ENCODE data around the gene TECTA. TPM values are rescaled to one million over a fixed set of nuclear protein-coding genes. Genes with fewer than 3 reads are reported as not detected.

Gene TECTA
- total and polyA plus RNA-seq, 2 donors (not counting 1 experiment from before 2014, with no cell fraction given), result 0.30 to 0.33 TPM

- TF ChIP-seq CTCF (conservative IDR thresholded peaks at IDR 0.05 in 1 of 2, IDR thresholded peaks at IDR 0.05 in 1 of 2; ENCODE audit: low read depth in 1 of 2, low read length in 2 of 2) (no peak), EZH2 (IDR thresholded peaks at IDR 0.05; ENCODE audit: low read length, missing control alignments) (no peak)
Observed at GRCh38 chr11:121117788-121118187, 16.7 kb downstream of the TECTA start.

GRCh38 chr11:121119440-121119839 lies 18.4 kb downstream of the TECTA start:
- Histone ChIP-seq H3K27me3 (ENCODE audit: control insufficient read depth, insufficient read depth, low read length) (no peaks in the 10 kb centered on the region), H3K27ac (ENCODE audit: insufficient read depth, low read length) (no peak overlapping the region), H2AFZ (ENCODE audit: low read length) (no peak overlapping the region), H3K9ac (ENCODE audit: insufficient read depth, low read length) (no peak overlapping the region), H3K79me2 (ENCODE audit: control insufficient read depth, insufficient read depth, low read length) (no peaks in the 10 kb centered on the region), H3K36me3 (ENCODE audit: control insufficient read depth, insufficient read depth, low read length) (no peaks in the 10 kb centered on the region), H3K4me1 (ENCODE audit: control insufficient read depth, extremely low read depth, insufficient read depth, low read length) (no peaks in the 10 kb centered on the region), H3K4me3 (replicated peaks in 1 of 4; ENCODE audit: control extremely low read depth in 1 of 4, insufficient read depth in 1 of 4, low read depth in 3 of 4, low read length in 4 of 4) (no peak overlapping the region), H3K9me3 (ENCODE audit: control insufficient read depth, insufficient read depth, low read depth, low read length) (no peaks in the 10 kb centered on the region), H3K4me2 (ENCODE audit: extremely low read depth, insufficient read depth, low read length) (no peak overlapping the region), H4K20me1 (ENCODE audit: control insufficient read depth, extremely low read depth, insufficient read depth, low read length) (no peaks in the 10 kb centered on the region)
- no peak for DNase-seq (ENCODE audit: low read depth in 2 of 2)
- TF ChIP-seq EZH2 (IDR thresholded peaks at IDR 0.05; ENCODE audit: low read length, missing control alignments) (no peak), CTCF (conservative IDR thresholded peaks at IDR 0.05 in 1 of 2, IDR thresholded peaks at IDR 0.05 in 1 of 2; ENCODE audit: low read depth in 1 of 2, low read length in 2 of 2) (no peak)

More at GRCh38 chr11:121117788-121118187, 16.7 kb downstream of the TECTA start:
- H3K4me2 ChIP-seq (ENCODE audit: extremely low read depth, insufficient read depth, low read length), result no peak overlapping the region
- no peaks in the 10 kb centered on the region for H3K9me3 ChIP-seq (ENCODE audit: control insufficient read depth, insufficient read depth, low read depth, low read length)
- no peak for DNase-seq (ENCODE audit: low read depth in 2 of 2)
- no peaks in the 10 kb centered on the region for H3K79me2 ChIP-seq (ENCODE audit: control insufficient read depth, insufficient read depth, low read length)
- H3K9ac ChIP-seq (ENCODE audit: insufficient read depth, low read length), result no peak overlapping the region
- H3K27me3 ChIP-seq (ENCODE audit: control insufficient read depth, insufficient read depth, low read length), result no peaks in the 10 kb centered on the region
- H3K27ac ChIP-seq (ENCODE audit: insufficient read depth, low read length), result no peak overlapping the region
- no peak overlapping the region for H3K4me3 ChIP-seq (replicated peaks in 1 of 4; ENCODE audit: control extremely low read depth in 1 of 4, insufficient read depth in 1 of 4, low read depth in 3 of 4, low read length in 4 of 4)
- no peaks in the 10 kb centered on the region for H3K36me3 ChIP-seq (ENCODE audit: control insufficient read depth, insufficient read depth, low read length)
- H4K20me1 ChIP-seq (ENCODE audit: control insufficient read depth, extremely low read depth, insufficient read depth, low read length), result no peaks in the 10 kb centered on the region
- no peak overlapping the region for H2AFZ ChIP-seq (ENCODE audit: low read length)
- H3K4me1 ChIP-seq (ENCODE audit: control insufficient read depth, extremely low read depth, insufficient read depth, low read length), result no peaks in the 10 kb centered on the region

- H4K20me1 ChIP-seq (ENCODE audit: control insufficient read depth, extremely low read depth, insufficient read depth, low read length), result no peaks in the 10 kb centered on the region
- no peak overlapping the region for H3K4me3 ChIP-seq (replicated peaks in 1 of 4; ENCODE audit: control extremely low read depth in 1 of 4, insufficient read depth in 1 of 4, low read depth in 3 of 4, low read length in 4 of 4)
- H3K27me3 ChIP-seq (ENCODE audit: control insufficient read depth, insufficient read depth, low read length), result no peaks in the 10 kb centered on the region
- H2AFZ ChIP-seq (ENCODE audit: low read length), result no peak overlapping the region
- H3K36me3 ChIP-seq (ENCODE audit: control insufficient read depth, insufficient read depth, low read length), result no peaks in the 10 kb centered on the region
- H3K9me3 ChIP-seq (ENCODE audit: control insufficient read depth, insufficient read depth, low read depth, low read length), result no peaks in the 10 kb centered on the region
- H3K4me2 ChIP-seq (ENCODE audit: extremely low read depth, insufficient read depth, low read length), result no peak overlapping the region
- TF ChIP-seq CTCF (conservative IDR thresholded peaks at IDR 0.05 in 1 of 2, IDR thresholded peaks at IDR 0.05 in 1 of 2; ENCODE audit: low read depth in 1 of 2, low read length in 2 of 2), result no peak
- no peak for TF ChIP-seq EZH2 (IDR thresholded peaks at IDR 0.05; ENCODE audit: low read length, missing control alignments)
- H3K79me2 ChIP-seq (ENCODE audit: control insufficient read depth, insufficient read depth, low read length), result no peaks in the 10 kb centered on the region
- H3K27ac ChIP-seq (ENCODE audit: insufficient read depth, low read length), result no peak overlapping the region
- DNase-seq (ENCODE audit: low read depth in 2 of 2), result no peak
- H3K9ac ChIP-seq (ENCODE audit: insufficient read depth, low read length), result no peak overlapping the region
- H3K4me1 ChIP-seq (ENCODE audit: control insufficient read depth, extremely low read depth, insufficient read depth, low read length), result no peaks in the 10 kb centered on the region
Observed at GRCh38 chr11:121122328-121122727, 21.3 kb downstream of the TECTA start.
